D341Med (cell line): Measurements from ENCODE around the gene PPP3CA.

Source experiments
- DNase-seq: peaks from one replicate; pipeline ENCODE4 v3.0.0; 2012; ENCODE audit warnings: low spot score

PPP3CA gene

GRCh38 chr4:101347267-101347556 lies at the start of gene PPP3CA:
Gene PPP3CA, minus strand, starts transcription at chr4:101347526.
- peak; percentile 73 for DNase-seq

- no peak for DNase-seq
Measured at GRCh38 chr4:101393256-101393655, 45.9 kb upstream of the PPP3CA start.

GRCh38 chr4:101370663-101371210 lies 23.4 kb upstream of the PPP3CA start:
- no peak for DNase-seq

- DNase-seq: no peak
Measured at GRCh38 chr4:101367201-101367600, 19.9 kb upstream of the PPP3CA start.

GRCh38 chr4:101366331-101366730 lies 19.0 kb upstream of the PPP3CA start:
- no peak for DNase-seq

- DNase-seq: no peak
Measured at GRCh38 chr4:101357751-101358150, 10.4 kb upstream of the PPP3CA start.

- DNase-seq: no peak
Measured at GRCh38 chr4:101356928-101357327, 9.6 kb upstream of the PPP3CA start.

GRCh38 chr4:101355767-101356702 lies 8.7 kb upstream of the PPP3CA start:
- DNase-seq: no peak

- DNase-seq: no peak
Measured at GRCh38 chr4:101355246-101355645, 7.9 kb upstream of the PPP3CA start.

GRCh38 chr4:101349801-101350064 lies 2.4 kb upstream of the PPP3CA start:
- no peak for DNase-seq

GRCh38 chr4:101348995-101349800 lies 1.9 kb upstream of the PPP3CA start:
- peak; percentile 42 for DNase-seq

GRCh38 chr4:101348367-101348827 lies 1.1 kb upstream of the PPP3CA start:
- no peak for DNase-seq

GRCh38 chr4:101347557-101348366 lies 436 bp upstream of the PPP3CA start:
- peak; percentile 100 for DNase-seq

GRCh38 chr4:101346351-101347266 lies 717 bp downstream of the PPP3CA start:
- DNase-seq: peak; percentile 66

- DNase-seq: peak; percentile 78
Measured at GRCh38 chr4:101345596-101346350, 1.6 kb downstream of the PPP3CA start.

- DNase-seq: no peak
Measured at GRCh38 chr4:101345271-101345595, 2.1 kb downstream of the PPP3CA start.

- no peak for DNase-seq
Measured at GRCh38 chr4:101339332-101339731, 8.0 kb downstream of the PPP3CA start.

GRCh38 chr4:101337688-101338087 lies 9.6 kb downstream of the PPP3CA start:
- DNase-seq: no peak

- DNase-seq: no peak
Measured at GRCh38 chr4:101334963-101335572, 12.3 kb downstream of the PPP3CA start.

GRCh38 chr4:101332424-101332823 lies 14.9 kb downstream of the PPP3CA start:
- DNase-seq: no peak
